NB4 (cell line): Measurements from ENCODE around the gene TUFM.

Experiments
- DNase-seq: peaks from one replicate; pipeline ENCODE4 v3.0.0; 2010; ENCODE audit warnings: low read depth
- H3K4me3 ChIP-seq: one replicate; pipeline ENCODE4 v1.5.1; 2011; ENCODE audit warnings: mild to moderate bottlenecking, low read depth, low read length, moderate library complexity
- CTCF ChIP-seq: IDR thresholded peaks from one replicate; pipeline ENCODE4 v1.5.1; 2012; ENCODE audit warnings: low read depth, low read length
- MAX ChIP-seq: IDR thresholded peaks from 2 replicates; pipeline ENCODE4 v1.6.1; 2011; ENCODE audit warnings: low read depth, low read length
- MYC ChIP-seq: IDR thresholded peaks from 2 replicates; pipeline ENCODE4 v1.6.1; 2011; ENCODE audit warnings: low read depth, low read length
- POLR2A ChIP-seq: IDR thresholded peaks from 2 replicates; pipeline ENCODE4 v1.6.1; 2011; ENCODE audit warnings: mild to moderate bottlenecking; ENCODE audit not compliant: insufficient read length; ENCODE audit errors: extremely low read depth

TUFM gene

GRCh38 chr16:28879841-28880588 lies 33.9 kb upstream of the TUFM start:
- TF ChIP-seq MYC: no peak
- TF ChIP-seq MAX: no peak
- TF ChIP-seq POLR2A: no peak
- TF ChIP-seq CTCF: no peak
- H3K4me3 ChIP-seq: peak overlapping the region; percentile 62
- peak; percentile 78 for DNase-seq

GRCh38 chr16:28879261-28879840 lies 33.2 kb upstream of the TUFM start:
- H3K4me3 ChIP-seq: peak overlapping the region; percentile 62
- DNase-seq: no peak
- TF ChIP-seq MAX: no peak
- TF ChIP-seq CTCF: no peak
- TF ChIP-seq MYC: no peak
- no peak for TF ChIP-seq POLR2A

- DNase-seq: no peak
- no peak for TF ChIP-seq MAX
- peak within 1 kb of the TSS; percentile 62 for H3K4me3 ChIP-seq
Observed at GRCh38 chr16:28878083-28878926, 32.2 kb upstream of the TUFM start, which contains the start of gene ATP2A1. Gene ATP2A1 (plus strand): TSS chr16:28878488. CDS start chr16:28878672, 184 bp downstream.

GRCh38 chr16:28877655-28878000 lies 31.5 kb upstream of the TUFM start:
- no peak for DNase-seq
- TF ChIP-seq CTCF (no peak), POLR2A (no peak), MAX (no peak), MYC (no peak)
- H3K4me3 ChIP-seq: no peak overlapping the region

- peak; percentile 79 for DNase-seq
- no peak for TF ChIP-seq MAX
- no peak for TF ChIP-seq POLR2A
- TF ChIP-seq MYC: no peak
- TF ChIP-seq CTCF: no peak
- H3K4me3 ChIP-seq: no peak overlapping the region
Observed at GRCh38 chr16:28876973-28877654, 31.0 kb upstream of the TUFM start.
